Measurements from ENCODE around the gene HOXA3.

HOXA3 gene

DNA sequence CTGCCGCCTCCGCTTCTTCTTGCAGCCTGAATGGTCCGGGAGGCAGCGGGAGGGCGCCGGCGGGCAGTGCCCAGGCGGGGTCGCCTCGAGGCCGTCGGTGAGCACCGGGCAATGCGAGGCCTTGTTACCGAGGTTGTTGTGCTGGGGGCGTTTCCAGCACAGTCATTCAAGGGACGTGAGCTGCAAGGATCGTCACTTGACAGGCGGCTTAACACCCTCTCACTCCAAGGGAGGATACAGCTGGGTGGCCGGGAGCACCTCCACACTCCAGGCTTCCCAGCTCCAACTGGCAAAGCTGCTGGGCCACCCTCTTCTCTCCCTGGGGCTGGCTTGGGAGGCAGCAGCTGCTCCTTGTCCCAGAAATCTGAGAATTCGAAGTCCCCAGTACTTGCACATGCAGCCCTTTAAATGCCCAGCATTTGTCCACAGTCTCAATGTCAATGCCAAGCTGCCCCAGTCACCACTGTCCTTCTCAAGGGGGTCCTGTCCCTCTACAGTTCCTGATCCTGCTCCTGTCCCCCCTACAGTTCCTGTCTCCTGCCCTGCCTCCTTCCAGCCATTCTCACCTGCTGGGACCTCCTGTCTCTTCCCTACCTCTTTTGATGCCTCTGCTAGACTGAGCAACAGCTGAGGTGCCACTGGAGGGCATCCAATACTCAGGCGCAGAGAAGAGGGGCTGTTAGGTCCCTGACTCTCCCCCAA, 37.1 kb upstream of the HOXA3 start:
- DNase-seq (ENCODE audit: low read depth in 2 of 2): no peak

- DNase-seq (ENCODE audit: low read depth in 2 of 2): no peak
Measured at GRCh38 chr7:27188386-27189294, 36.3 kb upstream of the HOXA3 start.

DNA sequence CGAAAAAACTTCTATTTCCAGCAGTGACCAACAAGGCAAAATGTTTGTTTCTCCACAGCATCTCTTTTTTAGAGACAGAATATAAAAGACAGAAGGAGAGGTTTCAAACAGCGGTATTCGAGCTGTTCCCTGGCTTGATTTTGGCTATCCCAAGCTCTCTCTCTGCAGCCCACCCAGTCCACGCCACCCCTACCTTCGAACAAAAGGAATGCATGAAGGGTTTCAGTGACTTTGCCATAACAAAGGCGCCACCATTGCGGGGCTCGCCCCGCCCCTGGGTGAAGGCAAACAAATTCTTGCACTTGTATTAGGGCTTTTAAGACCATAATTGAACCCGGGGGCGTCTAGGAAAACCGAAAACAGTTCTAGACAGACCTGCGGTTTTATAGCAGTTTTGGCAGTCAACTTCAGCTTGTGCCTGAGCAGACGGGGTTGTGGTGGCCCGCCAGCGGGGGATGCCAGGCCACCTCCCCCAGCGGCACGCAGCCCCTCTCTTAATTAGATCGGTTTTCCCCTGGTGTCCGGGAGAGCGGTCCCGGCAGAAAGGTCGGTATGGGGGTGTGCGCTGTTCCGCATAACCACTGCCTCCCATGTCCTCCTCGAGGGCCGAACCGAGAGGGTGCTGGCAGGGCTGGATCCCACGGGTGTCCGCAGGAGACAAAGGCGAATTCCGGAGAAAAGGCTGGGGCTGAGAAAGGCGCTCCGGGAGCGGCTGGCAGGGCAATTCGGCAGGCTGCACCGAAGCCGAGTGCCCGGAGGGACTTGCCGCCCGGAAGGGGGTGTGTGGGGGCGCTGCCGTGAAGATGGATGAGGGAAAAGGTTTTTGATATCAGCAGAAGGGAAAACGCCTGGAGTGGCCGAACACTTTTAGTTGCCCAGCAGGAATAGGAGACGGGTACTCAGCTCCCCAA, 35.3 kb upstream of the HOXA3 start:
- DNase-seq (ENCODE audit: low read depth in 2 of 2): no peak

DNA sequence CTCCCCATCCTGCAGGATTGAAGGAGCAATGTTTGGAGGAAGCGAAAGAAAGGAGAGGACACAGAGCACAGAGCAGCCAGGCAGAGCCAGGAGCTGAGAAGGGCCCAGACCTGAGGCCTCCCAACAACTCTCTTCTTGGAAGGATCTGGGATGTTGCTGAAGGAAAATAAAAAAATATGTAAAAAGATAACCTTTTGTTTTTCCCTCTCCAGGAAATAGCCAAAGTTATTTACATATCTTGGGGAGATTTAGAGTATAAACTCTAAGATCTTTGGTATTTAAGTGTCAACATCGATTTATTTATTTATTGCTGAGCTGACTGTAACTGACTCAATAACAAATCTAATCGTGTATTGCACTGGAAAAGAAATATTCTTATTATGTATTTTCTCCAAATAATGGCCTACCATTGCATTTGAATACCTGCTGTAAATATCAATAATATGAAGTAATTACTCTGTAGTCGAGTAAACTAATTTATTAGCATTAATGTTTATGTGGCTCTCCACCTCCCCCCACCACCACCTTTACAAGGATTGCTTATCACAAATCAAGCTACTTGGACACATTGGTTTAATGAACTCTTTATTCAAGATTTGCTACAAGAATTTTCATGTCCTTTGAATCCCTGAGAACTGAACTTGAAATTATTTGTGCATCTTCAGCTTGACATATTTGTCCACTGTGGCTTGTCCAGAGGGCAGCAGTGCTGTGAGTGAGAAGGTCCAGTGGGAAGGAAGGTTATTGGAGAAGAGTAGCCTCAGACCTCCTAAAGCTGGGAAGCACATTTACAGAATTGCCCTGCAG, 34.5 kb upstream of the HOXA3 start:
- DNase-seq (ENCODE audit: low read depth in 2 of 2): no peak

DNA sequence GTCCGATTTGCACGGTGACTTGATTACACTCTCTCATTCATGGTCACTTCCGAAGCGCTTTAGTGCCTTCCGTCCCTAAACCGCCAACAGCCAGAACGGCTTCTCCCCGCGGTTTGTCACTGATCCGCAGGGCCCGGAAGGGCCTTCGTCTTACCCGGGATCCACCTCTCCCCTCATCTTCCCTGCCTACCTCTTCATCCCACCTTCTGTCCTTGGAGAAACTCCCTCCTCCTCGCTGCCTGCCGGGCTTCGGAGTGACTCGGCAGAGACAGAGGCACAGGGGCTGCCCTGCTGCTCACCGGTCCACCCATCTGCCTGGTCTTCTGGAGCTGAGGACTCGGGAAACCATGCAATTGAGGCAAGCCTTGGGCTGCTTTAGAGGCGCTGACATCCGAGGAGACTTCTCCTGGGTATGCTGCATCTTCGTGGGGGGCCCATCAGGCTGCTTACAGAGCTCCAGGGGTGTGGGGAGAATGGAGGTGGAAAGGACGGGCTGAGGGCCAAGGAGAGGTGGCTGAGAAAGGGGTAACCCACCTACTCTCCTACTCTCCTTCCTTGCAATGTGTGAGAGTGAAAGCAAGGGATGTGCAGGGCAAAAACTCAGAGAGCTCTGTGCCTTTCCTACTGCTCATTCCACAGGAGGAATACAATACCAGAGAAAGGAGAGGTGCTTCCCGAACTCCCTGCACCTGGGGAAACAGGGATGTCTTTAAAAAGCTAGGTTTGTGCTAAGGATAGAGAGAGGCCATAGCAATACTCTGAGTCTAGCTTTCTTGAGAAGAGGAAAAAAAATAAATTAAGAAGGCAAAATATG, 33.7 kb upstream of the HOXA3 start:
- no peak for DNase-seq (ENCODE audit: low read depth in 2 of 2)

GRCh38 chr7:27185013-27185853, 32.9 kb upstream of the HOXA3 start, which contains the start of gene HOXA11:
TSS of gene HOXA11 (minus strand) at chr7:27185232. CDS start at chr7:27185144, 88 bp downstream.
- DNase-seq (ENCODE audit: low read depth in 2 of 2): no peak

- no peak for DNase-seq (ENCODE audit: low read depth in 2 of 2)
Measured at GRCh38 chr7:27184337-27185012, 32.1 kb upstream of the HOXA3 start.

- DNase-seq (ENCODE audit: low read depth in 2 of 2): no peak
Measured at GRCh38 chr7:27183682-27184336, 31.4 kb upstream of the HOXA3 start.

DNA sequence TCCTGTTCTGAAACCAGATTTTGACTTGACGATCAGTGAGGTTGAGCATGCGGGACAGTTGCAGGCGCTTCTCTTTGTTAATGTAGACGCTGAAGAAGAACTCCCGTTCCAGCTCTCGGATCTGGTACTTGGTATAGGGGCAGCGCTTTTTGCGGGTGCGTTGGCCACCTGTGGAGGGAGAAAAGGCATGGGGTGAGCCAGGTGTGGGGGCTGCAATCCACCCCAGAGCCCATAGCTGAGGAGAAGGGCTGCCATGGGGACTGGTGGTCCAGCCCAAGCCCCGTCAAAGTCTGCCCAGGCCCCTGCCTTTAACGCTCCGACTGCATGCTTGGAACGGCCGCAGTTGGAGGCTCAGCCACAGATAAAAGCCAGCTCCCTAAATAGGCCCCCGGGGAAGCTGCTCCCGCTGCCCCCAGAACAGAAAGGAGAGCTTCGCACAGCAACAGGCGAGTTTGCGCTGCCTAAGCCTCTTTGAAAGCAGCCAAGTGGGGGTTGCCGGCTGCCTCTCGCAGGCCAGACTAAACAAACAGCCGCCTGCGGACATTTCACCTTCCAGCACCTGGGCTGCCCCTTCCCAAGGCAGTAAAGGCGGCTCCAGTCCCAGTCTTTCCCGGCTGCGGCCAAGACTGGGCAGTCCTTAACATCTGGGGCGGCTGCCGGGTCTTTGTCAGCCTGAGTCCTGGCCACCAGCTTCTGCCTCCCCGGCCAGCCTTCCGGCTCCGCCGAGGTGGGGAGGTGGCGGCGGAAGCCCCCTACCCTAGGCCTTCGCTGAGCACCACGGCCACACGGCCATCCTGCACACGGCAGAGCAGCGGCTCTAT, 30.7 kb upstream of the HOXA3 start:
- no peak for DNase-seq (ENCODE audit: low read depth in 2 of 2)

DNA sequence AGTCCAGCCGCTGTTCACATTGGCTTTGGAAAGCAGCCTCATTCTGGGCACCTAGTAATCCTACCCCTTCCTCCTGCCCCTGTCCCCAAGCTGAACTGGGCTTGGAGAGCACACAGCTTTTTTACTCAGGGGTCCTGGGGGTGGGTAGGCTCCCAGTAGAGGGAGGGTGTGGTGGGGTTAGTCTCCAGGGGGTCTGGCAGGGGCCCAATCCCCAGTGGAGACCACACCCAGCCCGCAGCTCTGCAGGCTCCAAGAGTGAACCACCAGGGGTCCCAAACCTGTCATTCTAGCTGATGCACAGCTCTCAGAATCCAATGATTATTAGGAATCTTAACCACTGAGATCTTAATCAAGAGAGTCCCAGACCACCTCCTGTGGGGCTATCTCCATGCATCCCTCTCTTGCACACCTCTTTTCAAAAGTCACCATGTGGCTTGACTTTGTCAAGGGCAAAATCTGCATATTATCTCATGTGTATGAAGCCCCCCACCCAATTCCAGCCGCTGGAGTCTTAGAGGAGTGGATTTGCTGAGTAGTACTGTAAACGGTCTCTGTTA, 30.0 kb upstream of the HOXA3 start:
- no peak for DNase-seq (ENCODE audit: low read depth in 2 of 2)

DNA sequence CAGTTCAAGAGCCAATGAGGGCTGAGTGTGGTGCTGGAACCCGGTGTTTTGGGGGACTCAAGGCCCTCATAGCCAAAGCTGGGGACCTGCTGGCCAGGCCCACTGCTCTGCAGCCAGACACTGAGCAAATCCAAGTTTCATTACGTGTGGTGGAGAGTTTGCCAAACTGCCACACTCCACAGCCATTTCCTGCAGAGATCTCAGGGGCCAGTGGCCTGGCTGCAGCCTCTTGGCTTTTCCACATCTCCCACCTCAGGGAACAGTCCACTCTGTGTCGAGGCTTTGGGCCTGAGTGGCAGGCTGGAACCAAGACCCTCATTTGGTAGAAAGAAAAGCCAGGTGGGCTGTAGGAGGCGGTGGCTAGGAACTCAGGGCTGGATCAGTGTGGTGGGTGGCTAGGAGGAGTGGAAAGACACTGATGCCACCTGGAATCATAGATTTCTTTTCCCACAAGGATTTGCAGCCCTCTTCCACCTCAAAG, 29.5 kb upstream of the HOXA3 start:
- no peak for DNase-seq (ENCODE audit: low read depth in 2 of 2)

- no peak for DNase-seq (ENCODE audit: low read depth in 2 of 2)
Measured at GRCh38 chr7:27180431-27181420, 28.3 kb upstream of the HOXA3 start.

- DNase-seq (ENCODE audit: low read depth in 2 of 2): peak in 1 of 2 donors; percentile 47
Measured at GRCh38 chr7:27179503-27180430, 27.4 kb upstream of the HOXA3 start.

GRCh38 chr7:27179030-27179429, 26.6 kb upstream of the HOXA3 start:
- no peak for DNase-seq (ENCODE audit: low read depth in 2 of 2)

Measured in stimulated activated CD4-positive, alpha-beta T cell treated with anti-CD3 and anti-CD28 coated beads, Interleukin-15, amount 100 ng/mL, for 48 hours (primary cell).